GM12891 (cell line): ENCODE results near the gene RASGRF1.

Experiments used
- DNase-seq: peaks from one replicate; pipeline ENCODE4 v3.0.0; 2011; ENCODE audit warnings: low spot score; ENCODE audit not compliant: insufficient read length
- FAIRE-seq: peaks from 2 replicates; lab custom pipeline; 2011; peaks lifted over from hg19 to GRCh38; lab: Jason Lieb, UNC
- PAX5 ChIP-seq: IDR thresholded peaks from 2 replicates; pipeline ENCODE4 v1.6.1; 2011; ENCODE audit warnings: low read length, moderate library complexity, mild to moderate bottlenecking; ENCODE audit not compliant: insufficient read depth, severe bottlenecking
- POLR2A ChIP-seq: IDR thresholded peaks from 2 replicates; pipeline ENCODE4 v1.6.1; 2011; ENCODE audit warnings: low read depth, low read length, control low read depth
- POLR2AphosphoS5 ChIP-seq: IDR thresholded peaks from 2 replicates; pipeline ENCODE4 v1.6.1; 2011; ENCODE audit warnings: low read depth, low read length, control low read depth
- POU2F2 ChIP-seq: IDR thresholded peaks from 2 replicates; pipeline ENCODE4 v1.6.1; 2011; ENCODE audit warnings: low read depth, mild to moderate bottlenecking, control low read depth, low read length, moderate library complexity
- SPI1 ChIP-seq: IDR thresholded peaks from 2 replicates; pipeline ENCODE4 v1.6.1; 2011; ENCODE audit warnings: low read depth, low read length, control low read depth
- TAF1 ChIP-seq: IDR thresholded peaks from 2 replicates; pipeline ENCODE4 v1.6.1; 2011; ENCODE audit warnings: low read depth, low read length, control low read depth

The RASGRF1 gene

GRCh38 chr15:79088426-79089205 lies 2.0 kb downstream of the RASGRF1 start:
- no peak for FAIRE-seq
- TF ChIP-seq SPI1 (no peak), PAX5 (no peak), POLR2AphosphoS5 (no peak), POLR2A (no peak), TAF1 (no peak), POU2F2 (no peak)

GRCh38 chr15:79086814-79087213 lies 3.8 kb downstream of the RASGRF1 start:
- FAIRE-seq = no peak
- DNase-seq = no peak
- TF ChIP-seq SPI1 = no peak
- no peak for TF ChIP-seq POLR2A
- TF ChIP-seq PAX5 = no peak

More at GRCh38 chr15:79088426-79089205, 2.0 kb downstream of the RASGRF1 start:
- no peak for DNase-seq

GRCh38 chr15:79084308-79084968 lies 6.1 kb downstream of the RASGRF1 start:
- no peak for DNase-seq
- TF ChIP-seq POU2F2 (no peak), POLR2AphosphoS5 (no peak), TAF1 (no peak), SPI1 (no peak), PAX5 (no peak), POLR2A (no peak)
- FAIRE-seq = no peak

GRCh38 chr15:79083154-79083553 lies 7.4 kb downstream of the RASGRF1 start:
- DNase-seq (no peak), FAIRE-seq (no peak)
- TF ChIP-seq POU2F2 = no peak
- no peak for TF ChIP-seq POLR2AphosphoS5
- no peak for TF ChIP-seq TAF1

GRCh38 chr15:79082363-79083070 lies 8.1 kb downstream of the RASGRF1 start:
- FAIRE-seq = no peak
- no peak for TF ChIP-seq POU2F2
- no peak for TF ChIP-seq SPI1
- no peak for DNase-seq

DNA sequence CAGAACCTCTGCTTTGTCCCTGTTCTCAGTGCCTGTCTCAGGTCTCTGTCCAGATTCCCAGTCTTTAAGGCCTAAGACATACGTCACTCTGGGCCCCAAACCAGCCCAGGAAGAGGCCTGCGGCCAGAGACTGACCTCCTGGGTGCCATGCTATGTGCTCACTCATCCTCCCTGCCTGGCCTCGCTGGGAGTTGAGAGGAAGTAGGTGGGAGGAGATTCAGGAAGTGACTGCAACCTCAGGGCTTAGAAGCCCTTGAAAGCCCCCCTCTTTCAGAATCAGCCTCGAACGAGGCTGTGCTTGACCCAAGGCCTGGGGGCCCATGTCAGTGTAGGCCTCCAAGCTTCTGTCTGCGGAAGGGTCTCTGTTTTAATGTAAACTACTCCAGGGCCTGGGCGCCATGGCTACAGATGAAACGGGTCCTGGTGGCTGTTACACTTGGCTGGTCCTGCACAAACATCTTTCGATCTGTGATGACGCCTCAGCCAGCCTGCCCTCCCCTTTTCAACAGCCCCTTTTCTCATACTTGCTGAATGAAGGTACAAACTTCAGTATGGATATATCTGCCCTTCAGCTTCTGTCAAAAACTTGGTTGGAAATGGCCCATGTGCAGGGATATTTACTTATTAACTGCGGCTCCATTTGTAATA lies 11.7 kb downstream of the RASGRF1 start:
- no peak for TF ChIP-seq POLR2AphosphoS5
- peak; percentile 54 for TF ChIP-seq SPI1
- DNase-seq (no peak), FAIRE-seq (peak; percentile 58)

DNA sequence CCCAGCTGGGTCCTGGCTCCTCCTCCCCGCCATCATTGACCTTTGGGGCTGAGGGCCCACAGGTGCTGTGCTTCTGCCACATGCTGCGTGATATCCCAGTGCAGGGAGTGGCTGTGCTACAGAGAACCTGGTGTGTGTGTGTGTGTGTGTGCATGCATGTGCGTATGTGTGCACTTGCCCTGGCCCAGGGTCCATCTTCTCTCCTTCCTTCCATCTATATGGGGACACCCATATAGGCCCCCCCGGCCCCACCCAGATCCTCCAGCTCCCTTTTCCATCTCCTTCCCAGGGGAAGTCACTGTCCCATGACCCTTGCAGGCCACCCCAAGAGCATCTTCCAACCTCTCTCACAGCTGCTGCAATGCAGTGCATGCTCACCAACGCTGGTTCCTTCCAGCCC lies 12.6 kb downstream of the RASGRF1 start:
- FAIRE-seq = no peak
- TF ChIP-seq TAF1 (no peak), POLR2AphosphoS5 (no peak), PAX5 (no peak), POU2F2 (no peak), SPI1 (no peak), POLR2A (no peak)
- DNase-seq = no peak

- no peak for TF ChIP-seq POLR2A
- no peak for TF ChIP-seq TAF1
- no peak for TF ChIP-seq PAX5
- no peak for TF ChIP-seq POLR2AphosphoS5
- no peak for TF ChIP-seq POU2F2
- no peak for FAIRE-seq
- DNase-seq = no peak
Measured at GRCh38 chr15:79076661-79077060, 13.9 kb downstream of the RASGRF1 start.

- TF ChIP-seq POLR2AphosphoS5 (no peak), PAX5 (no peak), TAF1 (no peak), POLR2A (no peak), SPI1 (no peak), POU2F2 (no peak)
- DNase-seq (no peak), FAIRE-seq (no peak)
Measured at GRCh38 chr15:79075256-79075655, 15.3 kb downstream of the RASGRF1 start.
